Measurements from ENCODE around the gene UBE2E3. TPM values are rescaled to one million over a fixed set of nuclear protein-coding genes. Genes with fewer than 3 reads are reported as not detected.
"Not testable (repeated sequence)": the region's sequence is repeated elsewhere in the genome, so short reads cannot be mapped to it uniquely, and the experiment has no call there.

The UBE2E3 gene
- 10 to 100 TPM; 37.0 to 69.6 TPM for total RNA-seq

DNA sequence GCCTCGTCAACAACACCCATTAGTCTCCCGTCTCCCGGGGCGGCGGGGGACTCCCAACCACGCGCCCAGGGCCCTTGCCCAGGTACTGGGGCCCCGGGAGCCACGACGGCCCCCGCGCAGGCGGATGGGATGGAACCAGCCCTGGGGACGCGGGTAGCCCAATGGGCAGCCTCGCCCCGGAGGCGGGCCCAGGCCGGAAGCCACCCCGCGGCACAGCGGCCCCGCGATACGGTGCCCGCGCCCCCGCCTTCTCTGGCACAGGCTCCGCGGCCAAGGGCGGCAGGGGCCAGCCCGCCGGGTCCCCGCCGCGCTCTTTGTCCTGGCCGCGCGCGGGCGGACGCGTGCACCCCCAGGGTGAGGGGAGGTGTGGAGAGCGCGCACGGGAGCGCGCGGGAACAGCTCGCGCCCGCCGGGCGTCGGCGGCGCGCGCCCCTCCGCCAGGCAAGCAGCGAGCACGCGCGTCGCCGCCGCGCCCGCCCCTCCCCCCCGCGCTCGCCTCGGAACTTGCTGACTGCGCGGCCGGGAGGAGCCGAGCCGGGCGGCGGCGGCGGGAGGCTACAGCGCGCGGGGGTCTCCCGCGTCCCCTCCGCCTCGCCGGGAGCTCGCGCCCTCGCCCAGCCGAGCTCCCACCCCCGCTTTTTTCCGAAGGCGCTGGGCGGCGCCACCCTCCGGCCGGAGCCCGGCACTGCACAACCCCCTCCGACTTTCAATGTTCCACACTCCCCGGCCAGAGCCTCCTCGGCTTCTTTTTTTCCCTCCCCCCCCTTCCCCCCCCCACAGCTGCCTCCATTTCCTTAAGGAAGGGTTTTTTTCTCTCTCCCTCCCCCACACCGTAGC, at the start of gene UBE2E3:
TSS of gene UBE2E3 (plus strand) at position 500 of the 837 bp plus-strand sequence. CDS start 1,438 bp downstream, outside the sequence.
- intact Hi-C loops (cut with DNase I, micrococcal nuclease): loop anchor here (1.0 to 10.0 kb wide), 9 partner anchors 42 to 1737 kb away; partner anchors contain the start of genes CWC22 (in 2 of the 2), DNAJC10 (in 1 of the 2), ITGA4 (in 1 of the 2) and ITPRID2 (in 1 of the 2)
- DNase-seq: peak; percentile 88
- Mint-ChIP-seq H3K36me3 (ENCODE audit: low read depth) (peaks cover 25% of the 10 kb centered on the region), H3K27ac (peak within 1 kb of the TSS; percentile 95), H3K4me1 (peaks cover 40% of the 10 kb centered on the region), H3K27me3 (no peaks in the 10 kb centered on the region), H3K4me3 (peak within 1 kb of the TSS; percentile 94), H3K9me3 (ENCODE audit: low read depth) (no peaks in the 10 kb centered on the region)
- ATAC-seq: peak; percentile 86
- ChIA-PET CTCF (interaction anchor here (0.8 to 3.8 kb wide), 13 partner anchors 7 to 101 kb away, joined by 3 to 20 read pairs (median 3); no protein-coding TSS in a partner anchor), POLR2A (interaction anchor here (0.6 to 1.7 kb wide), 4 partner anchors 12 to 1738 kb away, joined by 3 to 7 read pairs (median 6); no protein-coding TSS in a partner anchor)

DNA sequence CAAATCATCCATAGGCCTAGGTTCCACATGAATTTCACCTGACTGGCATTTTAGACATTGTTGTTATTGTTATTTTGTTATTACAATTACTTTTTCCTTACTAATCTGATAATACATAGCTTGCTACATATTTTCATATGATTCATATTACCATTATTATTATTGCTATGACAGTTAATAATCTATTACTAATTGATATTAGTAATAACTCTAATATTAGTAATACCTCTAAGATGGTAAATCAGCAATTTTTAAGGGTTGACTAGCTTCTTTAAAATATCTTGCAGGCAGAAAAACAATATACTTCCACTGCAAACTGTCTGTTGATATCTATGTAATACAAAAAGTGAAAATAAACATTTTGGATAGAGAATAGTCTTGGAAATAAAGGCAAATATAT, 48.6 kb upstream of the UBE2E3 start:
- CTCF ChIA-PET: no interaction called here
- H3K27ac Mint-ChIP-seq: no peak overlapping the region
- DNase-seq: no peak

DNA sequence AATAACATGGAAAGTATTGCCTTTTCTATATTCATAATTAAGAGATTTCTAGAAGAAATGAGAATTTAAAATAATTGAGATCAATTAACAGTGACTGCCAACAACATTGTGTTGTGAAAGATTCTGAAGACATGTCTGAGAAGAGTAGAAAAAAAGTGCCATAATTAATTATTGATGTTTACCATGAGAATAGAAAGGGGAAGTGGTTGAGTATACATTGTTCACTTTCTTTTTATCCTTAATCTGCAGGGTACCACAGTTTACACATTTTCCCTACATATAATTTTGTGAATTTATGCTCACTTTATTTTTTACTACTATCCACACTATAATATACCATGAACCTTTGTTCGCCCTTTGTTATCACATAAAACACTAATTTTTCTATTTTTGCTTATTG, 47.1 kb upstream of the UBE2E3 start:
- ATAC-seq (no peak), DNase-seq (no peak)
- no peaks in the 10 kb centered on the region for H3K36me3 Mint-ChIP-seq (ENCODE audit: low read depth)
- no peak overlapping the region for H3K4me3 Mint-ChIP-seq
- H3K27me3 Mint-ChIP-seq: peaks cover 3% of the 10 kb centered on the region
- no peak overlapping the region for H3K27ac Mint-ChIP-seq
- ChIA-PET POLR2A (no interaction called here), CTCF (interaction anchor here (0.7 kb wide), 1 partner anchor 11 kb away, joined by 3 read pairs; no protein-coding TSS in a partner anchor)
- H3K9me3 Mint-ChIP-seq (ENCODE audit: low read depth): peaks cover 8% of the 10 kb centered on the region
- intact Hi-C loops (cut with DNase I, micrococcal nuclease): no loop called here
- H3K4me1 Mint-ChIP-seq: peaks cover 11% of the 10 kb centered on the region

More for the DNA sequence above, 48.6 kb upstream of the UBE2E3 start:
- Mint-ChIP-seq H3K36me3 (ENCODE audit: low read depth) (no peaks in the 10 kb centered on the region), H3K9me3 (ENCODE audit: low read depth) (no peaks in the 10 kb centered on the region), H3K27me3 (peaks cover 4% of the 10 kb centered on the region), H3K4me1 (no peaks in the 10 kb centered on the region), H3K4me3 (no peak overlapping the region)
- POLR2A ChIA-PET: no interaction called here
- intact Hi-C loops (cut with DNase I, micrococcal nuclease): no loop called here
- no peak for ATAC-seq

DNA sequence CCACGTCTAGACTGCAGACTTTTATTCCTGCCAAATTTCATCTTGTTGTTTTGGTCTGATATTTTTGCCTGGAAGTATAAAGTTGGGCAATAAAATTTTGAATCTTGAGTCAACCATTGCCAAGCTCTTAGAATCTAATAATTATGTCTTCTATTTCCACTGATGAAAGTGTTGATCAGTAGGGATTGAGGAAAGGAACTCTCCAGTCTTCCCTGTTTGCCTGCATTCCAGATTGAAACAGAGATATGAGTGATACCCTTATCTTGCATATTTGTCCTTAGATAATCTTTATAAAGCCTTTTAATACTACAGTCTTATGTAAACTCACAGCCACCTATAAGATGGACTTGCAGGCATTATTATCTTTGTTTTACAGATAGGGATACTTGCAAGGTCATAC, 45.5 kb upstream of the UBE2E3 start:
- Mint-ChIP-seq H3K27me3 (peaks cover 4% of the 10 kb centered on the region), H3K9me3 (ENCODE audit: low read depth) (peaks cover 10% of the 10 kb centered on the region), H3K27ac (no peak overlapping the region), H3K4me3 (no peak overlapping the region), H3K36me3 (ENCODE audit: low read depth) (peaks cover 4% of the 10 kb centered on the region), H3K4me1 (peaks cover 17% of the 10 kb centered on the region)
- ATAC-seq (no peak), DNase-seq (no peak)
- POLR2A ChIA-PET: no interaction called here
- intact Hi-C loops (cut with DNase I, micrococcal nuclease): no loop called here
- CTCF ChIA-PET: no interaction called here

DNA sequence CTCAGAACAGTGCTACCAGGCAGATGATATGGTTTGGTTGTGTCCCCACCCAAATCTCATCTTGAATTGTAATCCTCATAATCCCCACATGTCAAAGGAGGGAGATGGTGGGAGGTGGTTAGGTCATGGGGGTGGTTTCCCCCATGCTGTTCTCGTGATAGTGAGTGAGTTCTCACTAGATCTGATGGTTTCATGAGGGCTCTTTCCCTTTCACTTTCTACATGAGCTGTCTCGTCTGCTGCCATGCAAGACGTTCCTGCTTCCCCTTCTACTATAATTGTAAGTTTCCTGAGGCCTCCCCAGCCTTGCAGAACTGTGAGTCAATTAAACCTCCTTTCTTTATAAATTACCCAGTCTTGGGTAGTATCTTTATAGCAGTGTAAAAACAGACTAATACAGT, 42.9 kb upstream of the UBE2E3 start:
- ChIA-PET POLR2A (interaction anchor here (1.4 kb wide), 1 partner anchor 42 kb away, joined by 6 read pairs; the partner anchor contains the start of gene UBE2E3), CTCF (interaction anchor here (0.6 to 2.6 kb wide), 4 partner anchors 15 to 354 kb away, joined by 3 to 11 read pairs (median 4); partner anchors contain the start of gene UBE2E3)
- H3K9me3 Mint-ChIP-seq (ENCODE audit: low read depth); H3K4me3 Mint-ChIP-seq; H3K27me3 Mint-ChIP-seq; H3K36me3 Mint-ChIP-seq (ENCODE audit: low read depth); H3K27ac Mint-ChIP-seq: not testable (repeated sequence)
- DNase-seq (peak; percentile 39), ATAC-seq (peak; percentile 90)
- peaks cover 17% of the 10 kb centered on the region for H3K4me1 Mint-ChIP-seq
- intact Hi-C loops (cut with DNase I, micrococcal nuclease): loop anchor here in 1 of 2 experiments (2.0 kb wide), 1 partner anchor 45 kb away; no protein-coding TSS in a partner anchor

DNA sequence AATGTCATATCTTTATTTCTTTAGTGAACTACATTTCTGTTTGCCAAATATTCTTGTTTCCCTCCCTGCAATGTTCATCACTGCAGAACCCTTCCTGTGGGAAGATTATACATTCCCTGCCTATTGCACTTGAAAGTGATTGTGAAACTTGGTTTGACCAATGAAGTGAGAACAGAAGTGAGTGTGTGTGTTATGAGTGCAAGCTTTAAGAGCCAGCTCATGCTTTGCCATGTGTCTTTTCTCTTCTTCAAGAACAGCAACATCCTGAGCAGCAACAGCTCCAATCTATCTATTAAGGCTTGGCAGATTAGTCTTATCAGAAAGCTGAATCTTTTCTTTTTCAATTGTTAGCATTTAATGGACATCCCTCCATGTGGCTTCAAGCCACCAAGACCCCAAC, 42.0 kb upstream of the UBE2E3 start:
- intact Hi-C loops (cut with DNase I, micrococcal nuclease): loop anchor here in 1 of 2 experiments (2.0 kb wide), 1 partner anchor 42 kb away; the partner anchor contains the start of gene UBE2E3
- Mint-ChIP-seq H3K4me1 (peaks cover 17% of the 10 kb centered on the region), H3K4me3 (no peak overlapping the region)

DNA sequence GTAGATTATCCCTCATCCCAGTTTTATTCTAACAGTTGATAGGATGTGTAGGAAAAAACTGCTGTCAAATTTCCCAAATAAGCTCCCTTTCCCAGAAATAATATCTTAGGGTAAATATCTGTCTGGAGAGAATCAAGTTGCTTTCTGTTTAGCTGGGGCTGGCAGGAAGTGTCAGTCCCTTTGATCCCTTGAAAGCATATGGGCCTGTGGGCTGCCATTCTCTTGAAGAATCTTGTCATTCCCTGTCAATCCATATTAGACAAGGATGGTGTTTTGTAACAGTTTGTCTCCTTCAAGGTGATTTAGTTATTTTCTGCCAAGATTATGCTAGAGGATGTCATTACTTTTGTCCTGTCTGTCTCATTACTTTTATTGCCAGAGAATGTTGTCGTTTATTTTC, 37.1 kb upstream of the UBE2E3 start:
- Mint-ChIP-seq H3K9me3 (ENCODE audit: low read depth) (peaks cover 3% of the 10 kb centered on the region), H3K4me1 (peaks cover 6% of the 10 kb centered on the region), H3K4me3 (no peak overlapping the region), H3K36me3 (ENCODE audit: low read depth) (peaks cover 4% of the 10 kb centered on the region), H3K27ac (no peak overlapping the region), H3K27me3 (peaks cover 7% of the 10 kb centered on the region)
- ATAC-seq: no peak
- no peak for DNase-seq
- CTCF ChIA-PET: interaction anchor here (0.9 kb wide), 1 partner anchor 74 kb away, joined by 3 read pairs; no protein-coding TSS in a partner anchor
- intact Hi-C loops (cut with DNase I, micrococcal nuclease): no loop called here
- POLR2A ChIA-PET: no interaction called here

More for the DNA sequence above, 42.0 kb upstream of the UBE2E3 start:
- Mint-ChIP-seq H3K27ac (no peak overlapping the region), H3K9me3 (ENCODE audit: low read depth) (peaks cover 10% of the 10 kb centered on the region), H3K27me3 (peaks cover 7% of the 10 kb centered on the region), H3K36me3 (ENCODE audit: low read depth) (peaks cover 4% of the 10 kb centered on the region)
- CTCF ChIA-PET: interaction anchor here (1.2 to 2.6 kb wide), 3 partner anchors 15 to 45 kb away, joined by 3 to 11 read pairs (median 4); partner anchors contain the start of gene UBE2E3
- ATAC-seq: peak; percentile 43
- DNase-seq: no peak
- POLR2A ChIA-PET: interaction anchor here (1.4 kb wide), 1 partner anchor 41 kb away, joined by 6 read pairs; the partner anchor contains the start of gene UBE2E3

DNA sequence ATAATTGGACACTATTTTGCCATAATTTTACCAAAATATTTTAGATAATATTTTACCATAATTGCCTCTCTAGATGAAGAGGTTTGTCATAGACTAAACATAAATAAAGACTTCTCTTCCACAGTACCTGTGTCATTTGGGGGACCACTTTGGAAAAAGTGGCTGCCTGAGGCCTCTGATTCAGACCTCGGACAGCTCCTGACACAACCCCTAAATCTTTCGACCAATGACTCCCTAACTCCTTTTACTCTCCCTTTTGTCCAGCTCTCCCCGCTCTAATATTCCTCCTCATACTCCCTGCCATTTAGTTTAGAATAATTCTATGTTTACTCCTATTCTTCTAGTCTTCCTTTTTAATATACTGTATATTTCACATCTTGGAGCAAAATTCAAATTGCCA, 36.0 kb upstream of the UBE2E3 start:
- no peaks in the 10 kb centered on the region for H3K4me1 Mint-ChIP-seq
- H3K27ac Mint-ChIP-seq: no peak overlapping the region
- peaks cover 8% of the 10 kb centered on the region for H3K27me3 Mint-ChIP-seq
- no peak overlapping the region for H3K4me3 Mint-ChIP-seq
- ChIA-PET POLR2A (no interaction called here), CTCF (interaction anchor here (0.6 kb wide), 1 partner anchor 81 kb away, joined by 3 read pairs; no protein-coding TSS in a partner anchor)
- H3K9me3 Mint-ChIP-seq (ENCODE audit: low read depth): no peaks in the 10 kb centered on the region
- ATAC-seq (no peak), DNase-seq (no peak)
- H3K36me3 Mint-ChIP-seq (ENCODE audit: low read depth): peaks cover 2% of the 10 kb centered on the region
- intact Hi-C loops (cut with DNase I, micrococcal nuclease): no loop called here

DNA sequence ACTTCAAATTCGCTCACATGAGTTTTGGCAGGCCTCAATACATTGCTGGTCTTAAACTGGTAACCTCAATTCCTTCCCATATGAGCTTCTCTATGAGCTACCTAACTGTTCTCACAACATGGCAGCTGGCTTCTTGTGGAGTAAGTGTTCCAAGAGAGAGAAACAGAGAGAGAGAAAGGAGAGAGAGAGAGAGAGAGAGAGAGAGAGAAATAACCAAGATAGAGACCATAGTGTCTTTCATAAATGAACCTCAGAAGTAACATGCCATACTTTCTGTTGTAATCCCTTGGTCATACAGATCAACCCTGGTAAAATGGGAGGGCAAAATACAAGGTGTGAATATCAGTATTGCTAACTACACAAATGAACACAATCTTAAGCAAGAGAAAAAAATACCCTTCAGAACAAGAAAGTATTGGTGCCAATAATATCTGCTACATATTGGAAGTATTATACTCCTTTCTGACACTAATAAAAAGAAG, 33.2 kb upstream of the UBE2E3 start:
- H3K27me3 Mint-ChIP-seq: peaks cover 14% of the 10 kb centered on the region
- POLR2A ChIA-PET: interaction anchor here (0.7 kb wide), 1 partner anchor 933 kb away, joined by 3 read pairs; no protein-coding TSS in a partner anchor
- intact Hi-C loops (cut with DNase I, micrococcal nuclease): no loop called here
- no peaks in the 10 kb centered on the region for H3K9me3 Mint-ChIP-seq (ENCODE audit: low read depth)
- H3K4me3 Mint-ChIP-seq: no peak overlapping the region
- H3K4me1 Mint-ChIP-seq: peaks cover 3% of the 10 kb centered on the region
- ATAC-seq: no peak
- no peaks in the 10 kb centered on the region for H3K36me3 Mint-ChIP-seq (ENCODE audit: low read depth)
- CTCF ChIA-PET: no interaction called here
- no peak overlapping the region for H3K27ac Mint-ChIP-seq
- no peak for DNase-seq

DNA sequence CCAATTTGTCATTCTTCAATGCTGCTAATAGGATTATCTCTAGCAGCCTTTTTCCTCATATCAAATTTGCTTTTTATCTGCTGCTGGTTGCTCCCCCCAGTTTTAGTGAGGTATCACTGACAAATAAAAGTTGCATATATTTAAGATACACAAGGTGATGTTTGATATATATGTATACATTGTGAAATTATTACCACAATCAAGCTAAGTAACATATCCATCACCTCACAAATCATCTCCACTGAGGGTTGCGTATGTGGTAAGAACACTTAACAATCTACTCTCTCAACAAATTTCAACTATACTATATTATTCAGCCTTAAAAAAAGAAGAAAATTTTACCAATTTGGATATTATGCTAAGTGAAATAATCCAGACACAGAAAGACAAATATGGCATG, 30.5 kb upstream of the UBE2E3 start:
- CTCF ChIA-PET: interaction anchor here (1.1 to 1.4 kb wide), 2 partner anchors 9 to 33 kb away, joined by 3 read pairs; no protein-coding TSS in a partner anchor

DNA sequence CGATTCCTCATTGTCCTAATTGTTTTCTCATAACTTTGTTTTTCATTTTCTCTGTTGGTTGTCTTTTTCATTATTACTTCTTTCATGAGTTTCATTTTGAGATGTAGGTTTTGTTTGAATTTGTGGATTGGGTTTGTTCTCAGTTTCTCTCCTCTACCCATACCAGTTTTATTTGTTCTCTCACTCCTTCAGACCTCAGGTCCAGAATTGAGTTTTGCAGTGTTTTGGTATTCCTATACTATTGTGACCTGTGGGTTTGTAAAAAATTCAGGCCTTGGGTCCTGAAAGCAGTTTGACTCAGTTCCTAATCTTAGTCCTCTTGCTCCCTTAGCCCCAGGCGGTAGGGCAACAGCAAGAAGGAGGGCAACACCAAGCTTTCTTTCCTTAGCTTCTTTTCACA, 28.3 kb upstream of the UBE2E3 start:
- peak; percentile 63 for ATAC-seq
- no peaks in the 10 kb centered on the region for H3K9me3 Mint-ChIP-seq (ENCODE audit: low read depth)
- no peak overlapping the region for H3K27ac Mint-ChIP-seq
- ChIA-PET CTCF (no interaction called here), POLR2A (no interaction called here)
- H3K4me3 Mint-ChIP-seq: no peak overlapping the region
- H3K4me1 Mint-ChIP-seq: peaks cover 3% of the 10 kb centered on the region
- intact Hi-C loops (cut with DNase I, micrococcal nuclease): no loop called here
- peaks cover 17% of the 10 kb centered on the region for H3K27me3 Mint-ChIP-seq
- no peak for DNase-seq
- H3K36me3 Mint-ChIP-seq (ENCODE audit: low read depth): no peaks in the 10 kb centered on the region

More for the DNA sequence above, 30.5 kb upstream of the UBE2E3 start:
- H3K4me3 Mint-ChIP-seq: no peak overlapping the region
- intact Hi-C loops (cut with DNase I, micrococcal nuclease): loop anchor here in 1 of 2 experiments (2.0 kb wide), 1 partner anchor 29 kb away; no protein-coding TSS in a partner anchor
- H3K36me3 Mint-ChIP-seq (ENCODE audit: low read depth): no peaks in the 10 kb centered on the region
- H3K4me1 Mint-ChIP-seq: peaks cover 3% of the 10 kb centered on the region
- no peak overlapping the region for H3K27ac Mint-ChIP-seq
- H3K9me3 Mint-ChIP-seq (ENCODE audit: low read depth): no peaks in the 10 kb centered on the region
- POLR2A ChIA-PET: no interaction called here
- H3K27me3 Mint-ChIP-seq: peaks cover 17% of the 10 kb centered on the region
- no peak for DNase-seq
- no peak for ATAC-seq
